Astrocyte (in vitro differentiated cells and primary cell): ENCODE measurements around the gene DUSP14. TPM values are rescaled to one million over a fixed set of nuclear protein-coding genes. Genes with fewer than 3 reads are reported as not detected.

ENCODE experiments used
- DNase-seq: peaks from one replicate; pipeline ENCODE4 v3.0.0-alpha.2; 2010; ENCODE audit warnings: low read depth
- FAIRE-seq: peaks from 2 replicates; lab custom pipeline; 2011; peaks lifted over from hg19 to GRCh38; lab: Jason Lieb, UNC
- H2AFZ ChIP-seq: 2 replicates; pipeline ENCODE4 v1.6.0; 2012; ENCODE audit warnings: low read depth, low read length, inconsistent platforms
- H3K27ac ChIP-seq: 2 replicates; pipeline ENCODE4 v1.5.1; 2011; ENCODE audit warnings: low read depth, low read length, inconsistent platforms
- H3K27me3 ChIP-seq: 2 replicates; pipeline ENCODE4 v1.6.0; 2011; ENCODE audit warnings: low read length, inconsistent platforms; ENCODE audit not compliant: insufficient read depth
- H3K36me3 ChIP-seq: 2 replicates; pipeline ENCODE4 v1.5.1; 2011; ENCODE audit warnings: low read length, inconsistent platforms; ENCODE audit not compliant: insufficient read depth
- H3K4me1 ChIP-seq: 2 replicates; pipeline ENCODE4 v1.5.1; 2011; ENCODE audit warnings: low read length, inconsistent platforms; ENCODE audit not compliant: insufficient read depth
- H3K4me2 ChIP-seq: 2 replicates; pipeline ENCODE4 v1.6.0; 2012; ENCODE audit warnings: low read length, inconsistent platforms
- H3K4me3 ChIP-seq: 2 replicates; pipeline ENCODE4 v1.5.1; 2011; ENCODE audit warnings: low read depth, mild to moderate bottlenecking, low read length, inconsistent platforms; ENCODE audit not compliant: insufficient read depth
- H3K79me2 ChIP-seq: 2 replicates; pipeline ENCODE4 v1.6.0; 2012; ENCODE audit warnings: mild to moderate bottlenecking, low read length, inconsistent platforms; ENCODE audit not compliant: insufficient read depth
- H3K9ac ChIP-seq: 2 replicates; pipeline ENCODE4 v1.6.0; 2012; ENCODE audit warnings: mild to moderate bottlenecking, low read length, inconsistent platforms
- H3K9me3 ChIP-seq: 2 replicates; pipeline ENCODE4 v1.5.1; 2012; ENCODE audit warnings: low read depth, mild to moderate bottlenecking, low read length, inconsistent platforms; ENCODE audit not compliant: insufficient read depth
- H4K20me1 ChIP-seq: 2 replicates; pipeline ENCODE4 v1.6.0; 2012; ENCODE audit warnings: low read length, inconsistent platforms; ENCODE audit not compliant: insufficient read depth
- H3K27ac Mint-ChIP-seq: one replicate; pipeline ENCODE4 v1.8.0; 2021; ENCODE audit warnings: mild to moderate bottlenecking, mixed read lengths; ENCODE audit not compliant: unreplicated experiment
- H3K27me3 Mint-ChIP-seq: one replicate; pipeline ENCODE4 v1.8.0; 2021; ENCODE audit warnings: low read depth, mixed read lengths; ENCODE audit not compliant: unreplicated experiment
- H3K36me3 Mint-ChIP-seq: one replicate; pipeline ENCODE4 v1.8.0; 2021; ENCODE audit warnings: low read depth, mixed read lengths; ENCODE audit not compliant: unreplicated experiment
- H3K4me1 Mint-ChIP-seq: one replicate; pipeline ENCODE4 v1.8.0; 2021; ENCODE audit warnings: low read depth, mixed read lengths; ENCODE audit not compliant: unreplicated experiment
- H3K4me3 Mint-ChIP-seq: one replicate; pipeline ENCODE4 v1.8.0; 2021; ENCODE audit warnings: mild to moderate bottlenecking, moderate library complexity, mixed read lengths; ENCODE audit not compliant: unreplicated experiment
- H3K9me3 Mint-ChIP-seq: one replicate; pipeline ENCODE4 v1.8.0; 2021; ENCODE audit warnings: mild to moderate bottlenecking, mixed read lengths; ENCODE audit not compliant: unreplicated experiment
- CTCF ChIP-seq: IDR thresholded peaks from 2 replicates; pipeline ENCODE4 v1.5.1; 2011; ENCODE audit warnings: low read depth, mild to moderate bottlenecking, inconsistent platforms, low read length, moderate library complexity; ENCODE audit not compliant: insufficient read depth
- EZH2 ChIP-seq: IDR thresholded peaks from 2 replicates; pipeline ENCODE4 v1.6.1; 2012; ENCODE audit warnings: mild to moderate bottlenecking, low read length, inconsistent platforms; ENCODE audit not compliant: insufficient read depth
- total RNA-seq: library from RNA; stranded (reverse); gene quantifications from 2 replicates; pipeline ENCODE4 v1.2.1, GENCODE V29; 2021

Gene DUSP14
- total RNA-seq, 1 donor from 2014 or later, result 69.1 TPM

GRCh38 chr17:37481001-37481665 lies 8.6 kb upstream of the DUSP14 start:
- Histone ChIP-seq H3K27ac (no peak overlapping the region), H3K79me2 (no peaks in the 10 kb centered on the region), H3K27me3 (no peaks in the 10 kb centered on the region), H3K4me3 (no peak overlapping the region), H3K4me1 (peaks cover 18% of the 10 kb centered on the region), H2AFZ (no peak overlapping the region), H3K9ac (no peak overlapping the region), H3K36me3 (peaks cover 18% of the 10 kb centered on the region), H4K20me1 (no peaks in the 10 kb centered on the region), H3K4me2 (no peak overlapping the region), H3K9me3 (no peaks in the 10 kb centered on the region)
- H3K27me3 Mint-ChIP-seq, result no peaks in the 10 kb centered on the region
- TF ChIP-seq CTCF (no peak), EZH2 (no peak)
- H3K9me3 Mint-ChIP-seq, result no peaks in the 10 kb centered on the region
- peaks cover 11% of the 10 kb centered on the region for H3K36me3 Mint-ChIP-seq
- peaks cover 28% of the 10 kb centered on the region for H3K4me1 Mint-ChIP-seq
- no peak overlapping the region for H3K4me3 Mint-ChIP-seq
- no peak overlapping the region for H3K27ac Mint-ChIP-seq
- FAIRE-seq, result no peak
- no peak for DNase-seq

- Mint-ChIP-seq H3K4me3 (no peak overlapping the region), H3K4me1 (peaks cover 24% of the 10 kb centered on the region), H3K9me3 (no peaks in the 10 kb centered on the region), H3K36me3 (peaks cover 11% of the 10 kb centered on the region), H3K27ac (peak overlapping the region; percentile 93), H3K27me3 (no peaks in the 10 kb centered on the region)
- TF ChIP-seq CTCF (no peak), EZH2 (no peak)
- Histone ChIP-seq H3K4me2 (peak overlapping the region; percentile 26), H3K9me3 (no peaks in the 10 kb centered on the region), H3K27ac (peak overlapping the region; percentile 51), H3K9ac (peak overlapping the region; percentile 22), H4K20me1 (no peaks in the 10 kb centered on the region), H3K36me3 (peaks cover 4% of the 10 kb centered on the region), H2AFZ (no peak overlapping the region), H3K79me2 (no peaks in the 10 kb centered on the region), H3K4me1 (peaks cover 18% of the 10 kb centered on the region), H3K4me3 (no peak overlapping the region), H3K27me3 (no peaks in the 10 kb centered on the region)
- FAIRE-seq (no peak), DNase-seq (peak; percentile 75)
These were observed 6.2 kb upstream of the DUSP14 start for GRCh38 chr17:37483311-37484039.
